Activated T-helper 1 cell treated with anti-CD3 and anti-CD28 coated beads, Interleukin-2, amount 50 U/mL, for 16 hours (primary cell): ENCODE results near the gene ATF1.
"Not testable (repeated sequence)": the region's sequence is repeated elsewhere in the genome, so short reads cannot be mapped to it uniquely, and the experiment has no call there.

ENCODE experiments used
- DNase-seq, 2 donors: peaks; one replicate each; pipeline ENCODE4 v3.0.0-alpha.2; 2020; ENCODE audit warnings: low read depth in 1 of 2, low spot score in 1 of 2

The ATF1 gene

GRCh38 chr12:50790081-50790480, 26.2 kb downstream of the ATF1 start:
- DNase-seq = no peak

GRCh38 chr12:50799908-50800307, 36.0 kb downstream of the ATF1 start:
- DNase-seq = no peak

- DNase-seq = no peak
These were observed 39.5 kb downstream of the ATF1 start for GRCh38 chr12:50803230-50803875.

- no peak for DNase-seq
These were observed 42.3 kb downstream of the ATF1 start for GRCh38 chr12:50806176-50806575.

GRCh38 chr12:50809131-50809530, 45.2 kb downstream of the ATF1 start:
- DNase-seq = not testable (repeated sequence)

GRCh38 chr12:50814921-50815320, 51.0 kb downstream of the ATF1 start:
- not testable (repeated sequence) for DNase-seq

- DNase-seq = no peak
These were observed 56.3 kb downstream of the ATF1 start for GRCh38 chr12:50820177-50820576.

GRCh38 chr12:50822082-50822481, 58.2 kb downstream of the ATF1 start:
- no peak for DNase-seq

- DNase-seq = not testable (repeated sequence)
These were observed 59.8 kb downstream of the ATF1 start for GRCh38 chr12:50823724-50824123.

- no peak for DNase-seq
These were observed 61.0 kb downstream of the ATF1 start for GRCh38 chr12:50824914-50825313.

GRCh38 chr12:50825372-50825838, 61.5 kb downstream of the ATF1 start:
- no peak for DNase-seq

- DNase-seq = no peak
These were observed 64.2 kb downstream of the ATF1 start for GRCh38 chr12:50828121-50828520.

- DNase-seq = no peak
These were observed 65.0 kb downstream of the ATF1 start for GRCh38 chr12:50828886-50829285.

- not testable (repeated sequence) for DNase-seq
These were observed 69.9 kb downstream of the ATF1 start for GRCh38 chr12:50833801-50834200.

- DNase-seq = no peak
These were observed 75.1 kb downstream of the ATF1 start for GRCh38 chr12:50839042-50839441.

- no peak for DNase-seq
These were observed 77.0 kb downstream of the ATF1 start for GRCh38 chr12:50840809-50841487.

- DNase-seq = no peak
These were observed 78.0 kb downstream of the ATF1 start for GRCh38 chr12:50841716-50842531.

GRCh38 chr12:50842637-50843493, 79.0 kb downstream of the ATF1 start, which contains the start of gene TMPRSS12:
TSS of gene TMPRSS12 (plus strand) at chr12:50842926. CDS start at chr12:50842965, 39 bp downstream.
- DNase-seq = no peak

- no peak for DNase-seq
These were observed 81.2 kb downstream of the ATF1 start for GRCh38 chr12:50845021-50845647.

- DNase-seq = no peak
These were observed 85.1 kb downstream of the ATF1 start for GRCh38 chr12:50848963-50849362.
